Mucosa of rectum (tissue), 2 donors: ENCODE results near the gene PGLYRP2.
A peak's percentile ranks its signal among the peaks of the same experiment; 100 is the strongest.

Experiments used
- H3K27ac ChIP-seq, 2 donors: one replicate each; pipeline ENCODE4 v1.7.0; 2013; ENCODE audit warnings: inconsistent platforms in 2 of 2, low read depth in 2 of 2, low read length in 2 of 2
- H3K27me3 ChIP-seq, 2 donors: one replicate each; pipeline ENCODE4 v1.7.0; 2013; ENCODE audit warnings: low read length in 2 of 2; ENCODE audit not compliant: control insufficient read depth in 2 of 2, insufficient read depth in 2 of 2
- H3K36me3 ChIP-seq, 2 donors: one replicate each; pipeline ENCODE4 v1.7.0; 2013; ENCODE audit warnings: low read length in 2 of 2; ENCODE audit not compliant: control insufficient read depth in 2 of 2, insufficient read depth in 2 of 2
- H3K4me1 ChIP-seq, 2 donors: one replicate each; pipeline ENCODE4 v1.7.0; 2013; ENCODE audit warnings: low read length in 2 of 2, mild to moderate bottlenecking in 1 of 2; ENCODE audit not compliant: control insufficient read depth in 2 of 2, insufficient read depth in 2 of 2
- H3K4me3 ChIP-seq, 2 donors: one replicate each; pipeline ENCODE4 v1.7.0; 2013; ENCODE audit warnings: low read length in 2 of 2
- H3K9ac ChIP-seq, 2 donors: one replicate each; pipeline ENCODE4 v1.7.0; 2013; ENCODE audit warnings: low read length in 2 of 2, low read depth in 1 of 2, mild to moderate bottlenecking in 1 of 2
- H3K9me3 ChIP-seq, 2 donors: one replicate each; pipeline ENCODE4 v1.7.0; 2013; ENCODE audit warnings: low read length in 2 of 2; ENCODE audit not compliant: control insufficient read depth in 2 of 2
- donor health status: healthy.
- donor health status: Normal muscosa, but diverticular disease.

PGLYRP2 gene

GRCh38 chr19:15455996-15456395 lies 23.3 kb downstream of the PGLYRP2 start:
- Histone ChIP-seq H3K27me3 (peaks cover 14 to 23% of the 10 kb centered on the region in 2 donors), H3K36me3 (peaks cover 0 to 6% of the 10 kb centered on the region in 2 donors), H3K4me3 (no peak overlapping the region)

GRCh38 chr19:15453906-15454860 lies 25.1 kb downstream of the PGLYRP2 start:
- peaks cover 14 to 23% of the 10 kb centered on the region in 2 donors for H3K27me3 ChIP-seq

More at GRCh38 chr19:15455996-15456395, 23.3 kb downstream of the PGLYRP2 start:
- no peak overlapping the region for H3K9ac ChIP-seq
- H3K9me3 ChIP-seq, result no peaks in the 10 kb centered on the region
- H3K27ac ChIP-seq, result no peak overlapping the region
- H3K4me1 ChIP-seq, result peaks cover 5 to 6% of the 10 kb centered on the region in 2 donors

GRCh38 chr19:15453091-15453578 lies 26.2 kb downstream of the PGLYRP2 start:
- Histone ChIP-seq H3K4me1 (peaks cover 12 to 13% of the 10 kb centered on the region in 2 donors), H3K4me3 (peak overlapping the region; percentile 40 to 61), H3K9ac (no peak overlapping the region), H3K27ac (peak overlapping the region in 1 of 2 donors; percentile 24), H3K9me3 (no peaks in the 10 kb centered on the region), H3K36me3 (peaks cover 0 to 6% of the 10 kb centered on the region in 2 donors), H3K27me3 (peaks cover 14 to 23% of the 10 kb centered on the region in 2 donors)

More at GRCh38 chr19:15453906-15454860, 25.1 kb downstream of the PGLYRP2 start:
- peaks cover 0 to 6% of the 10 kb centered on the region in 2 donors for H3K36me3 ChIP-seq
- H3K4me1 ChIP-seq, result peaks cover 7% of the 10 kb centered on the region in 2 donors
- H3K27ac ChIP-seq, result no peak overlapping the region
- no peak overlapping the region for H3K9ac ChIP-seq
- H3K4me3 ChIP-seq, result no peak overlapping the region
- no peaks in the 10 kb centered on the region for H3K9me3 ChIP-seq

- H3K27me3 ChIP-seq, result peaks cover 14 to 20% of the 10 kb centered on the region in 2 donors
- H3K4me1 ChIP-seq, result peaks cover 12 to 13% of the 10 kb centered on the region in 2 donors
- H3K4me3 ChIP-seq, result peak overlapping the region; percentile 40 to 61
- H3K27ac ChIP-seq, result peak overlapping the region; percentile 2 to 24
- no peak overlapping the region for H3K9ac ChIP-seq
- H3K9me3 ChIP-seq, result no peaks in the 10 kb centered on the region
- H3K36me3 ChIP-seq, result peaks cover 0 to 6% of the 10 kb centered on the region in 2 donors
These were observed 26.9 kb downstream of the PGLYRP2 start for GRCh38 chr19:15452111-15453047.

GRCh38 chr19:15450528-15450890 lies 28.8 kb downstream of the PGLYRP2 start:
- H3K27ac ChIP-seq, result peak overlapping the region in 1 of 2 donors; percentile 2
- H3K27me3 ChIP-seq, result peaks cover 3 to 16% of the 10 kb centered on the region in 2 donors
- peaks cover 0 to 6% of the 10 kb centered on the region in 2 donors for H3K36me3 ChIP-seq

GRCh38 chr19:15449620-15450527 lies 29.4 kb downstream of the PGLYRP2 start, which contains the start of gene WIZ:
Gene WIZ (minus strand): TSS chr19:15449956. CDS start chr19:15448307, 1,649 bp downstream.
- H3K27ac ChIP-seq, result peak within 1 kb of the TSS in 1 of 2 donors; percentile 2
- H3K4me1 ChIP-seq, result peaks cover 12 to 13% of the 10 kb centered on the region in 2 donors
- peak within 1 kb of the TSS; percentile 62 to 68 for H3K4me3 ChIP-seq
- H3K9ac ChIP-seq, result peak within 1 kb of the TSS; percentile 24 to 45
- H3K9me3 ChIP-seq, result no peaks in the 10 kb centered on the region
- H3K27me3 ChIP-seq, result peaks cover 3 to 10% of the 10 kb centered on the region in 2 donors
- H3K36me3 ChIP-seq, result peaks cover 0 to 6% of the 10 kb centered on the region in 2 donors

More at GRCh38 chr19:15450528-15450890, 28.8 kb downstream of the PGLYRP2 start:
- peaks cover 12 to 13% of the 10 kb centered on the region in 2 donors for H3K4me1 ChIP-seq
- H3K9me3 ChIP-seq, result no peaks in the 10 kb centered on the region
- H3K9ac ChIP-seq, result no peak overlapping the region
- no peak overlapping the region for H3K4me3 ChIP-seq

- Histone ChIP-seq H3K4me3 (peak overlapping the region; percentile 60 to 68), H3K36me3 (no peaks in the 10 kb centered on the region), H3K4me1 (peaks cover 12 to 13% of the 10 kb centered on the region in 2 donors), H3K9ac (peak overlapping the region; percentile 24 to 45), H3K9me3 (no peaks in the 10 kb centered on the region), H3K27me3 (peaks cover 3 to 4% of the 10 kb centered on the region in 2 donors), H3K27ac (no peak overlapping the region)
These were observed 30.3 kb downstream of the PGLYRP2 start for GRCh38 chr19:15448778-15449619.

GRCh38 chr19:15448044-15448777 lies 31.1 kb downstream of the PGLYRP2 start:
- Histone ChIP-seq H3K36me3 (no peaks in the 10 kb centered on the region), H3K9me3 (no peaks in the 10 kb centered on the region), H3K4me1 (peaks cover 12 to 13% of the 10 kb centered on the region in 2 donors), H3K27ac (no peak overlapping the region), H3K4me3 (peak overlapping the region in 1 of 2 donors; percentile 60), H3K27me3 (no peaks in the 10 kb centered on the region), H3K9ac (no peak overlapping the region)
